ENCODE data around the gene AP1S3. TPM values are rescaled to one million over a fixed set of nuclear protein-coding genes. Genes with fewer than 3 reads are reported as not detected.

AP1S3 gene
- total RNA-seq, 1 donor from 2014 or later, result 3.5 TPM

GRCh38 chr2:223759569-223760430 lies 77.6 kb downstream of the AP1S3 start:
- Mint-ChIP-seq H3K36me3 (ENCODE audit: unreplicated experiment) (no peaks in the 10 kb centered on the region), H3K27me3 (ENCODE audit: unreplicated experiment) (no peaks in the 10 kb centered on the region), H3K27ac (ENCODE audit: unreplicated experiment) (peak overlapping the region; percentile 37), H3K4me3 (ENCODE audit: unreplicated experiment) (no peak overlapping the region), H3K9me3 (ENCODE audit: unreplicated experiment) (no peaks in the 10 kb centered on the region), H3K4me1 (ENCODE audit: unreplicated experiment) (peaks cover 18% of the 10 kb centered on the region)
- DNase-seq (ENCODE audit: extremely low spot score, unreplicated experiment), result peak; percentile 10
- TF ChIP-seq CTCF (IDR thresholded peaks at IDR 0.05), result no peak

- Mint-ChIP-seq H3K9me3 (ENCODE audit: unreplicated experiment) (no peaks in the 10 kb centered on the region), H3K4me3 (ENCODE audit: unreplicated experiment) (no peak overlapping the region), H3K27ac (ENCODE audit: unreplicated experiment) (no peak overlapping the region), H3K4me1 (ENCODE audit: unreplicated experiment) (peaks cover 18% of the 10 kb centered on the region), H3K36me3 (ENCODE audit: unreplicated experiment) (no peaks in the 10 kb centered on the region), H3K27me3 (ENCODE audit: unreplicated experiment) (no peaks in the 10 kb centered on the region)
- no peak for TF ChIP-seq CTCF (IDR thresholded peaks at IDR 0.05)
- DNase-seq (ENCODE audit: extremely low spot score, unreplicated experiment), result peak; percentile 2
Observed at GRCh38 chr2:223758131-223758840, 79.1 kb downstream of the AP1S3 start.

GRCh38 chr2:223753940-223754339 lies 83.4 kb downstream of the AP1S3 start:
- H3K36me3 Mint-ChIP-seq (ENCODE audit: unreplicated experiment), result no peaks in the 10 kb centered on the region
- H3K27me3 Mint-ChIP-seq (ENCODE audit: unreplicated experiment), result no peaks in the 10 kb centered on the region
- no peak overlapping the region for H3K4me3 Mint-ChIP-seq (ENCODE audit: unreplicated experiment)
- no peak overlapping the region for H3K27ac Mint-ChIP-seq (ENCODE audit: unreplicated experiment)
- peaks cover 6% of the 10 kb centered on the region for H3K4me1 Mint-ChIP-seq (ENCODE audit: unreplicated experiment)
- DNase-seq (ENCODE audit: extremely low spot score, unreplicated experiment), result peak; percentile 30
- H3K9me3 Mint-ChIP-seq (ENCODE audit: unreplicated experiment), result no peaks in the 10 kb centered on the region
- TF ChIP-seq CTCF (IDR thresholded peaks at IDR 0.05), result no peak

GRCh38 chr2:223751012-223751411 lies 86.4 kb downstream of the AP1S3 start:
- Mint-ChIP-seq H3K36me3 (ENCODE audit: unreplicated experiment) (no peaks in the 10 kb centered on the region), H3K4me1 (ENCODE audit: unreplicated experiment) (peaks cover 6% of the 10 kb centered on the region), H3K27ac (ENCODE audit: unreplicated experiment) (peak overlapping the region; percentile 2), H3K9me3 (ENCODE audit: unreplicated experiment) (no peaks in the 10 kb centered on the region), H3K27me3 (ENCODE audit: unreplicated experiment) (no peaks in the 10 kb centered on the region), H3K4me3 (ENCODE audit: unreplicated experiment) (no peak overlapping the region)
- no peak for TF ChIP-seq CTCF (IDR thresholded peaks at IDR 0.05)
- peak; percentile 5 for DNase-seq (ENCODE audit: extremely low spot score, unreplicated experiment)

Measured in osteocyte (in vitro differentiated cells).